ENCODE data around the gene TAS2R31.
"Not testable (repeated sequence)": the region's sequence is repeated elsewhere in the genome, so short reads cannot be mapped to it uniquely, and the experiment has no call there.

Gene TAS2R31, protein sequence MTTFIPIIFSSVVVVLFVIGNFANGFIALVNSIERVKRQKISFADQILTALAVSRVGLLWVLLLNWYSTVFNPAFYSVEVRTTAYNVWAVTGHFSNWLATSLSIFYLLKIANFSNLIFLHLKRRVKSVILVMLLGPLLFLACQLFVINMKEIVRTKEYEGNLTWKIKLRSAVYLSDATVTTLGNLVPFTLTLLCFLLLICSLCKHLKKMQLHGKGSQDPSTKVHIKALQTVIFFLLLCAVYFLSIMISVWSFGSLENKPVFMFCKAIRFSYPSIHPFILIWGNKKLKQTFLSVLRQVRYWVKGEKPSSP

DNA sequence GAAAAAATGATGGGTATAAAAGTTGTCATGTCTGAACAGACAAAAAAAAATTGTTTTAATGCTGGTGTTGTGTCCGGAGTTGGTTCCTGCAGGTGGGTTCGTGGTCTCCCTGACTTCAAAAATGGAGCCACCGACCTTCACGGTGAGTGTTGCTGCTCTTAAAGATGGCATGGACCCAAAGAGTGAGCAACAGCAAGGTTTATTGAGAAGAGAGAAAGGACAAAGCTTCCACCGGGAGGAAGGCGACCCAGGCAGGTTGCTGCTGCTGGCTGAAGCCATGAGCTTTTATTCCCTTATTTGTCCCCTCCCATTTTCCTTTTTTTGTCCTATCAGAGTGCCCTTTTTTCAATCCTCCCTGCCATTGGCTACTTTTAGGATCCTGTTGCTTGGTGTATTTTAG is at the start of gene TAS2R31:
TAS2R31 (minus strand) TSS at position 101 of the 400 bp plus-strand sequence; CDS start at position 29, 72 bp downstream.
- DNase-seq (ENCODE audit: low read depth): no peak

DNA sequence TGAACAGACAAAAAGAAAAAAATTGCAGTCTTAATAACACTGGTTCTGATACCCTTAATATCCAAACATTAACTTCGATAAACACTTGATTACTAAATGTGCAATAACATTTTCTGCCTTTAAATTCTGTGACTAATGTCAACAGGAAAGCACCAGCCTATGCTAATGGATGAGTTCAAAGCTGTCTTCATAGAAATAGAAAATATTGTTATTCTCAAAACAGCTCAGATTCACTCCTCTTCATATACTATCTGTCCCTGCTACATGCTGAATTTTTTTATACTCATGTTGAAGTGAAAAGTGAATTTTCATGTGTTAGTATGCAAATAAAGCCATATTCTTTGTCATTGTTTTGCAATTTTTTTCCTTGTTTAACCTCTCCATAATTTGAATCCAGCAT is 47.0 kb upstream of the TAS2R31 start:
- DNase-seq (ENCODE audit: low read depth): no peak

DNA sequence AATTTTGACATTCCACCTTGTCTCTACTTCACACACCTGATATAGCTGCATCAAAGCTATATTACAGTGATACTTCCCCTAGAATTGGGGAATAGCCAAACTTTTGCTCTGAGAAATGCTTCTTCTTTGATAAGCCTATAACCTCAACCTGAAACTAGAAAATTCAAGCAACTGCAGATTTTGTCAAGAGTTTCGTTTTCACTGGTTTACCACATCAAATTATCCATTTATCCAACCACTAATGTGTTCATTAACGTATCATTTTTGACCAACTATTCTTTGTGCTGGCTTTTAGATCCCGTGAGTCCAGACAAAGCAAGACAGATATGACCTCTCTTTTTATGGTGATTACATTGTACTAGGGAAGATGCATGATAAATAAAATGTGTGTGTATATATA is 44.4 kb upstream of the TAS2R31 start:
- no peak for DNase-seq (ENCODE audit: low read depth)

DNA sequence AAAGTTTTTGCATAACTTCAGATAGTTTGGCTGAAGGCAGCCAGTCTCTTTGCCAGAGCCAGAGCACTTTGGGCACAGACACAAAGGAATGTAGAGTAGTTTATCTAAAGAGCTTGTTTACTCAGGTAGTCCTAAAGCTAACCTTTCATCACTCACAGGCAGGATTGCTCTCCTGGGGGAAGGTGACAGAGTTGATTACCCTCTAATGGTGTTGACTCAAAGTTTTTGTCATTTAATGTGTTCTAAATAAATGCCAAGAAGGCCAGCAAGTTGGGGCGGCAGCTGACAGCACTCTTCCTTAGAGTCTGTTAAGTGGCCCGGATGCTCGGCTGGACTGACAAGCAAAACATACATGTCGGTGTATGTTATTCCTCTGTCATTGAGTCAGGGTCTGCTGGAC is 40.2 kb upstream of the TAS2R31 start:
- no peak for DNase-seq (ENCODE audit: low read depth)

DNA sequence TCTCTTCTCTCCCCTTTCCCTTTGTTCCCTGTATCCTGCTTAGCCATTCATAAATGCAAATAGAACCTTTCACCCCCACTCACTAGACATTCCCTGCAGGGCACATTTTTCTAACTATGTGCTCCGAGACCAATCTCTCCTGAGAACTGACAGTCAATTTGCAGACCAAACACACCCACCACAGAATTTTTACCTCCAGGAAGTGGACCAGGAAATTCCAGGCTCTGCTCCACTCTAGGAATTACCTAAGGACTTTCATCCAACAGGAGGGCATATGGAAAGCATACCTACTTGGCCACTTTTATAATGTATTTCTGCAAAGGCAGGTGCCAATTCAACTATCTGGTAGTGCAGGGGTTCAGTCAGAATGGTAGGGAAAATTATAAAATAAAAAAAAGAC is 39.8 kb upstream of the TAS2R31 start:
- no peak for DNase-seq (ENCODE audit: low read depth)

DNA sequence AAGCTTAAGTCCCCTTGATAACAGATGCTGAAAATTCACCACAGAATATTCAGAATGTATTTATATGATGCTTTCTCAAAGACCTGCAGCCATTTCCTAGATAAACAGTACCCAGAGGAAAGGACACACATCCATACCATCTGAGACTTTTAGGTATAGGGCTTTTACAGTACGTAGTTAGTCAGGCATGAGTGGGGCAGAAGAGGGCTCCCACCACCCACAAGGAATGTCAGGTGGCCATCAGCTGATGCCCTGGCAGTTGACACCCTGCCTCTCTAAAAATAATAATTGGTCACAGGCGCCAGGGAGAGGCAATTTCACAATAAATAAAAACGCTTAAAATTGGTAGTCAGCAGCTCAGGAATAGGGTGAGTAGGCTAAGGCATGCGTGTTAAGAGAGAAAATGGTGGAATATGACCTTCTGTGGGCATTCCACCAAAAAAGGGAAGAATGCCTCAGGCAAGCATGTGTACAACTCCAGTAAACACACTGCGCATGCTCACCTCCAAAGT is 38.7 kb upstream of the TAS2R31 start:
- no peak for DNase-seq (ENCODE audit: low read depth)

DNA sequence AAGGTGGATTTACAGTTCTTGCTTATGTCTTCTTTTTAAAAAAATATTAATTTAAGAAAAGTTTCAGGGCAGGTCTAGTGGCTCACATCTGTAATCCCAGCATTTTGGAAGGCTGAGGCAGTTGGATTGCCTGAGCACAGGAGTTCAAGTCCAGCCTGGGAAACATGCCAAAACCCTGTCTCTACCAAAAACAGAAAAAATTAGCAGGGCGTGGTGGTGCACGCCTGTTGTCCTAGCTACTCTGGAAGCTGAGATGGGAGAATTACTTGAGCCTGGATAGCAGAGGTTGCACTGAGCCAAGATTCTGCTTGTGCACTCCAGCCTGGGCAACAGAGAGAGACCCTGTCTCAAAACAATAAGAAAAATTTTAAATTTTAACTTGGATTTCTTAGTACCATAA is 36.3 kb upstream of the TAS2R31 start:
- DNase-seq (ENCODE audit: low read depth): no peak

DNA sequence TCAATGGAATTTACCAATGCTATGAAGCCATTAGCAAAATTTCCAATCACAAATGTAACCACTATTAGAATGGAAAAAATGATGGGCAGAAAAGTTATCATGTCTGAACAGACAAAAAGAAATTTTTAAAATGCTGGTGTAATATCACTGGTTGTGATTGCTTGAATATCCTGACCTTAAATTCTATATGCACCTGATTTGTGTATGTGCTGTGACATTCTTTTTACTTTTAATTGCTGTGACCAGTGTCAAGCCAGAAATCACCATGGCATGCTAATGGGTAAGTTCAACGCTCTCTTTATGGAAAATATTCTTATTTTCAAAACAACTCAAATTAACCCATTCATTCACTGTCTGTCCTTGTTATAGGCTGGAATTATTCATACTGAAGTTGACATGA is 31.0 kb upstream of the TAS2R31 start, which contains the start of gene TAS2R46:
TAS2R46 (minus strand) TSS at position 101 of the 400 bp plus-strand sequence; CDS start at position 101, 0 bp downstream.
- not testable (repeated sequence) for DNase-seq (ENCODE audit: low read depth)

DNA sequence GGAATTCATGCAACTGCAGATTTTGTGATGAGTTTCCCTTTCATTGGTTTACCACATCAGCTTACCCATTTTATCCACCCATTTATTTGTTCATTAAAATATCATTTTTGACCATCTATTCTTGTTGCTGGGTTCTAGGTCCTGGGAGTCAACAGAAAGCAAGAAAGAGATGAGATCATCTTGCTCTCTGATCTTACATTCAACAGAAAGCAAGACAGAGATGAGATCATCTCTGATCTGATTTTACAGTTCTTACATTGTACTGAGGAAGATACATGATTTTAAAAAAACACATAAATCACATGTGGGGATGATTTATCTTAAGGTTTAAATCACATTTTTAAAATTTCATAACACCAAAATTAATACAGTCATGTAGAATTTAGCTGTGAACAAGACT is 28.6 kb upstream of the TAS2R31 start:
- DNase-seq (ENCODE audit: low read depth): no peak

DNA sequence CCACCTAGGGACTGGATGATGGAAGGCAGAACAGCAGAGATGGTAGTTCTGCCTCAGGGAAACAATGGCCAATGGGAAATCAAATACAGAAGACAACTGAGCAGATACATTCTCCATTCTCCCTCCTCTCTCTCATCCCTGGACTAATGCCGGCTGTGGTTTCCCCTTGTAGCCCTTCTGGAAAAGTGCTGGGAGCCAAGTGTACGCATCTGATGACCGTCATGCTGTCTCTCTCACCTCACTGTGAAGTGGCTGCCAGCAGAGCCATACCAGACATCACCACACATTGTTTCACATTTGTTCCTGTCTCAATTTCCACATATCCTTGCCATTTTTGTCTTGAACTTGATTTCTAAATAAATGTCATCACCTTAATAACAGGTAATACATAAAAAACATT is 27.8 kb upstream of the TAS2R31 start:
- no peak for DNase-seq (ENCODE audit: low read depth)

DNA sequence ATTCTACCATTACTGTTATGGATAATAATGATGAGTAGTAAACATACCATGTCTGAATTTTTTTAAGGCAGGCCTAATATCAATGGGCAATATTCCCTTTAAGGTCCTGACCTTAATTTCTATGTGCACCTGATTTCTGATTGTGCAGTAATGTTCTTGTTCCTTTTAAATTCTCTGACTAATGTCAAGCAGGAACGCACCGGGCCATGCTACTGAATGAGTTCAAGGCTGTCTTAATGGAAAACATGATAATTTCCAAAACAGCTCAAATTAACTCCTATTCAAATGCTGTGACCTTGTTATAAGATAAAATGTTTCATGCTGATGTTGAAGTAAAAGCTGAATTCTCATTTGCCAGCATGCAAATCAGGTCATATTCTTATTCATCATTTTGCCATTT is 24.1 kb upstream of the TAS2R31 start:
- no peak for DNase-seq (ENCODE audit: low read depth)

DNA sequence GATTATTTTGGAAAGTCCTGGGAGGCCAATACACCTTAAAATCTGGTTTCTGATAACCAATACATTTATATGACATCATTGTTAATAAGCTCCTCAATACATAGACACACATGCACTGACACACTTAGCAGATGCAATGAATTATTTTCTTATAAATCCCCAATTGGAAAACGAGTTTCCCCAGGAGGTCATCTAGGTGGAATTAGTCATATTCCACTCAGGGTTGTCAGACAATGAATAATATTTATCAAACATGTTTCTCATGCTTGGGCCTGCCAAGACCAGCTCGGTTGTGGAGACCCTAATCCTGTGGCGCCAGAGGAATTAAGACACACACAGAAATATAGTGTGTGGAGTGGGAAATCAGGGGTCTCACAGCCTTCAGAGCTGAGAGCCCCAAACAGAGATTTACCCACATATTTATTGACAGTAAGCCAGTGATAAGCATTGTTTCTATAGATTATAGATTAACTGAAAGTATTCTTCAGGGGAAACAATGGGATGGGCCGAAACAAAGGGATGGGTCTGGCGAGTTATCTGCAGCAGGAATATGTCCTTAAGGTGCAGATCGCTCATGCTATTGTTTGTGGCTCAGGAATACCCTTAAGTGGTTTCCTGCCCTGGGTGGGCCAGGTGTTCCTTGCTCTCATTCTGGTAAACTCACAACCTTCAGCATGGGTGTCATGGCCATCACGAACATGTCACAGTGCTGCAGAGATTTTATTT is 18.8 kb upstream of the TAS2R31 start:
- not testable (repeated sequence) for DNase-seq (ENCODE audit: low read depth)

DNA sequence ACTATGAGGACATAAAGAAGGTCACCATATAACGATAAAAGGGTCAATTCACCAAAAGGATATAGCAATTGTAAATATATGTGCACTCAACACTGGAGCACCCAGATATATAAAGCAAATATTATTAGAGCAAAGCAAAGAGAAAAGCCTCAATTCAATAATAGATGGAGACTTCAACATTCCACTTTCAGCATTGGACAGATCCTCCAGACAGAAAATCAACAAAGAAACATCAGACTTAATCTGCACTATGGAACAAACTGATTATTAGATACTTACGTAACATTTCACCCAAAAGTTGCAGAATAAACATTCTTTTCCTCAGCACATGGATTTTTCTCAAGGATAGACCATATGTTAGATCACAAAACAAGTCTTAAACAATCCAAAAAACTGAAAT is 10.2 kb upstream of the TAS2R31 start:
- DNase-seq (ENCODE audit: low read depth): not testable (repeated sequence)

DNA sequence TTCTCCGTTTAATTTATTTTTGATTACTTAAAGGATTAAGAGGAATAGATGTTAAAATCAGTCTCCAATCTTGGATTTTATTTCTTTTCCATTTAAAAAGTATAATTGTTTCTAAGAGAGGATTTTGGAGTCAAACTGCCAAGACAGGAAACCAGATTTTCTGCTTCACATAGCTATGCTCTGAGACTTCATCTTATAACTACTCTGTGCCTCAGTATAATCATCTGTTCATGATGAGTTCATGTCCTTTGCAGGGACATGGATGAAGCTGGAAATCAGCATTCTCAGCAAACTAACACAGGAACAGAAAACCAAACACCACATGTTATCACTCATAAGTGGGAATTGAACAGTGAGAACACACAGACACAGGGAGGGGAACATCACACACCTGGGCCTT is 9.0 kb upstream of the TAS2R31 start:
- DNase-seq (ENCODE audit: low read depth): no peak

DNA sequence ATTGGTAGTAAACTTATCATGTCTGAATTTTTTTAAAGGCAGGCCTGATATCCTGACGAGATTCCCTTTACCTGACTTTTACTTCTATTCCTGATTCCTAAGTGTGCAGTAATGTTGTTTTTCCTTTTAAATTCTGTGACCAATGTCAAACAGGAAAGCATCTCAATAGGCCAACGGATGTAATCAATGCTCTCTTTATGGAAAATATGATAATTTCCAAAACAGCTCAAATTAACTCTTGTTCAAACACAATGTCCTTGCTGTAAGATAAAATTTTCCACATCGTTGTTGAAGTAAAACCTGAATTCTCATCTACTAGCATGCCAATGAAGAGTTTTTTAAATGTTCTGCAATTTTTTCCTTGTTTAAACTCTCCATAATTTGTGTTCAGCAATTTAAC is 8.0 kb upstream of the TAS2R31 start:
- DNase-seq (ENCODE audit: low read depth): no peak

DNA sequence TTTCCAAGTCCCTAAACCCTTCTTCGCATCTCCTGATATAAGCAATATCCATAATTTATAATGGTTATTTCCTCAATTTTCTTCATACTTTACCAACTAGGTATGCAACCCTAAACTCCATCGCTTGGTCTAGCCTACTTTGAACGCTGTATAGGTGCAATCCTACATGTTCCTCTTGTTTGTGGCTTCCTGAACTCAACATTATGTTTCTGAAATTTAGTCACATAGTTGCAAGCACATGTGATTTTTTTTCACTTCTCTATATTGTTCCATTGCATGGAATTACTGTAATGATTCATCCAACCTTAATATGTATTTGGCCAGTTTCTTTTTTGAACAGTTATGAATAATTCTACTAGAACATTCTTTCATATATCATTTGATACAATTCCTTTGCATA is 2.8 kb upstream of the TAS2R31 start:
- DNase-seq (ENCODE audit: low read depth): not testable (repeated sequence)

DNA sequence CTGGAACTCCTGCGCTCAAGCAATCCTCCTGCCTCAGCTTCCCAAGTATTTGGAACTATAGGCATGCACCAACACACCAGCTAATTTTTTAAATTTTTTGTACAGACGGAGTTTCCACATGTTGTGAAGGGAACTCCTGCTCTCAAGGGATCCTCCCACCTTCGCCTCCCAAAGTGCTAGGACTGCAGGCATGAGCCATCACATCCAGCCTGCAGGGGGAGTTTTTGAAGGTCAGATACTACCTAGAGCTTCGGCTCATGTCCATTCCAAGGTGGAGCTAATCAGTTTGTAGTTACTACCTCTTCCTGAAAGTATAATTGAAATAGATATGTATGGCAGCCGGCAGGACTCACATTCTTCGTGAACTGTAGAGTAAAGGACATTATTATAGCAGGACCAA is 5.1 kb downstream of the TAS2R31 start:
- DNase-seq (ENCODE audit: low read depth): no peak

DNA sequence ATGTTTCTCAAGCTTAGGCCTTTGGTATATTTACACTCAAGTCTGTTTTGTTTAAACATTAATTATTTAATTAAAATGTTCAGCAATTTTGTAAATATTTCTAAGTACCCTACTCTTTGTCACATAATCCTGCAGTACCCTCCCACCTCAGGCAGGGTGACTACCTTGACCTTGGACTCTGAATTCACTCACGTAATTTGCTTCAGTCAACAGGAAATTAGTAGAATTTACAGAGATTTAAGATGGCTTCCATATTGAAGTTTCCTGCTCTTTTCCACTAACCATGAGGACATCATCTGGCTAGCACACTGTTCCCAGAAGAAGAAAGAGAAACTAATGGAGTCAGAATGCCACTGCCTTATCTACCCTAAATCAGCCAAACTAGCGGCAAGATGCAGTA is 7.8 kb downstream of the TAS2R31 start:
- DNase-seq (ENCODE audit: low read depth): no peak

DNA sequence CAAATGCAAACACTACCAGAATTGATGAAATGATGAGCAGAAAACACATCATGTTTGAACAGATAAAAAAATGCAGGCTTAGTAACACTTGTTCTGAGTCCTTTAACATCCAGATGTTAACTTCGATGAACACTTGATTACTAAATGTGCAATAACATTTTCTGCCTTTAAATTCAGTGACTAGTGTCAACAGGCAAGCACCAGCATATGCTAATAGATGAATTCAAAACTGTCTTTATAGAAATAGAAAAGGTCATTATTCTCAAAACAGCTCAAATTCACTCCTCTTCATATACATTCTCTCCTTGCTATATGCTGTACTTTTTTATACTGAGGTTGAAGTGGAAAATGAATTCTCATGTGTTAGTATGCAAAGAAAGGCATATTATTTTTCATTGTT is 8.7 kb downstream of the TAS2R31 start, which contains the start of gene TAS2R19:
TAS2R19 (minus strand) TSS at position 101 of the 400 bp plus-strand sequence; CDS start at position 52, 49 bp downstream.
- DNase-seq (ENCODE audit: low read depth): no peak

DNA sequence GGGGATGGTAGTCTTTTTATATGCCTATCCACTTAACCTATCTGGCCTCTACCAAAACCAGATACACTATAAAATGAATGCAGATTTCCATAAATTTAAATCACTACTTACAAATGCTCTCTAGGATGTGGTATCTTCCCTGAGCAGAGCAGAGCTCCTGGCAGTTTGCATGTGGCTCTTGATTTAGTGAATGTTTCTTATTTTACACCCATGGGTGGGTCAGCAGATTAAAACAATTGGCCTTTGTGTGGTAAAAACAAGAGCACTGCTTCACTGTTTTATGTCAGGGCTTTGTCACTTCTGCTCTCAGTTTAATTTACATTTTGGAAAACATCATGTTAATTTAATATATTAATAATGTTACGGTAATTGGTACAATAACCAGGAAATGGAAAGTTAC is 14.3 kb downstream of the TAS2R31 start:
- no peak for DNase-seq (ENCODE audit: low read depth)

DNA sequence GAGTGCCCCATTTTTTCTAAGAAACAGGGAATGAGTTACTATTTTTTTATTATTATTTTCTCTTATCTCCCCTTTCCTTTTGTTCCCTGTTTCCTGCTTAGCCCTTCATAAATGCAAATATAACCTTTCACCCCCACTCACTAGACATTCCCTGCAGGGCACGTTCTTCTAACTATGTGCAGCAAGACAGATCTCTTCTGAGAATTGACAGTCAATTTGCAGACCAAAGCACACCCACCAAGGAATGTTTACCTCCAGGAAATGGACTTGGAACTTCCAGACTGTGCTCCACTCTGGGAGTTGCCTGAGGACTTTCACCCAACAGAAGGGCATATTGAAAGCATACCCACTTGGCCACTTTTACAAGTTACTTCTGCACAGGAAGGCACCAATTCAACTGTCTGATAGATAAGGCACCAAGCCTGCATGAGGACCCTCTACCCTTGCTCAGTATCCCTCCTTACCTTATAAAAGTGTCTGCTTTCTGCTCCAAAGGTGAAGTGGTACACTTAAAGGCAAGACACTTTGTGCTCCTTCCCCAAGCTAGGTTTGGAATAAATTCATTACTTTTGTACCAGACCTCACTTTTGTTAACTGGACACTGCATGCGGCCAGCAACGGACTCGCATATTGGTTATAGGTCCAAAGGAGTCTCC is 15.3 kb downstream of the TAS2R31 start:
- no peak for DNase-seq (ENCODE audit: low read depth)

DNA sequence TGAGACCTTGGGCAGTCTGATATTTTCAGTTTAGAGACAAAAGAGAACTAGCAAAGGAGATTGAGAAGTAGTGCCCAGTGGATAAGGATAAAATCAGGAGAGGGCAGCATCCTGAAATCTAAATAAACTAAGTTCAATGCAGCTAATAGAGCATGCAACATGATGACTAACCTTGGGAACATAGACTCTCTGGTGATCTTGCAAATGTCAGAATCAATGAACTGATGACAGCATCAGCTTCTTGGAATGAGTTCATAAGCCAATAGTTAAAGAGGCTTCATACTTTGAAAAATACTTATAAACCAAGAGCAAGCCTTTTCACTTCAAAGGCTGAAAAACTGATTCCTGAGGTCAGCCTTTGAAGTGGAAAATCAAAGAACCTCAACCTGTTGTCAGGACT is 17.0 kb downstream of the TAS2R31 start:
- DNase-seq (ENCODE audit: low read depth): no peak

DNA sequence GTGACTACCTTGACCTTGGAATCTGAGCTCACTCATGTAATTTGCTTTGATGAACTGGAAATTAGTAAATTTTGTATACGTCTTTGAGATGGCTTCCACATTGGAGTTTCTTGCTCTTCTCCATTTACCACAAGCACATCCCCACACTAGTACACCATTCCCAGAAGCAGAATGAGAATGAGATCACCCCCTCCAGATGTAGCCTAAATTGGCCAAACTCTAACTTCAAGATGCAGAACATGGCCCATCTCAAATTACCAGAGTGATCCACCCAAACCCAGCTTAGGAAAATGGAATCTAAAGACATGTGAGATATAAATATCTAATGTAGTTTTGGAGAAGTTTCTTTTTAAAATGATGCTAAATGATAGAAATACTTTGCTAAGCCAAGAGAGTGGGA is 23.6 kb downstream of the TAS2R31 start:
- no peak for DNase-seq (ENCODE audit: low read depth)
